GM10266 (cell line): ENCODE measurements around the gene RNU2-63P.
A peak's percentile ranks its signal among the peaks of the same experiment; 100 is the strongest.

ENCODE experiments used
- DNase-seq: peaks from one replicate; pipeline ENCODE4 v3.0.0; 2012; ENCODE audit errors: extremely low spot score
- CTCF ChIP-seq: IDR thresholded peaks from 2 replicates; pipeline ENCODE4 v1.5.1; 2012; ENCODE audit warnings: mild to moderate bottlenecking, low read depth; ENCODE audit not compliant: control insufficient read depth, insufficient read depth; ENCODE audit errors: missing control alignments

Gene RNU2-63P

GRCh38 chr2:88055371-88056128 lies 39.2 kb upstream of the RNU2-63P start, which contains the start of gene KRCC1:
Gene KRCC1 (minus strand): TSS chr2:88055783. CDS start chr2:88028563, 27,220 bp downstream.
- no peak for TF ChIP-seq CTCF
- peak; percentile 97 for DNase-seq

GRCh38 chr2:88054782-88055370 lies 38.5 kb upstream of the RNU2-63P start:
- DNase-seq = no peak
- TF ChIP-seq CTCF = no peak

- DNase-seq = no peak
- TF ChIP-seq CTCF = no peak
These were observed 37.8 kb upstream of the RNU2-63P start for GRCh38 chr2:88053934-88054781.

GRCh38 chr2:88053296-88053695 lies 36.9 kb upstream of the RNU2-63P start:
- TF ChIP-seq CTCF = no peak
- no peak for DNase-seq

GRCh38 chr2:88051792-88052191 lies 35.4 kb upstream of the RNU2-63P start:
- DNase-seq = no peak
- no peak for TF ChIP-seq CTCF

- no peak for DNase-seq
- no peak for TF ChIP-seq CTCF
These were observed 33.3 kb upstream of the RNU2-63P start for GRCh38 chr2:88049622-88050021.
